Measurements from ENCODE around the gene CDK18.
A peak's percentile ranks its signal among the peaks of the same experiment; 100 is the strongest.

CDK18 gene

GRCh38 chr1:205538235-205538840 is 33.9 kb downstream of the CDK18 start:
- DNase-seq (ENCODE audit: low spot score), result no peak

GRCh38 chr1:205541161-205541886 is 36.9 kb downstream of the CDK18 start:
- no peak for DNase-seq (ENCODE audit: low spot score)

GRCh38 chr1:205542367-205542766 is 37.9 kb downstream of the CDK18 start:
- DNase-seq (ENCODE audit: low spot score), result no peak

GRCh38 chr1:205543351-205544301 is 39.2 kb downstream of the CDK18 start:
- DNase-seq (ENCODE audit: low spot score), result peak; percentile 89

- DNase-seq (ENCODE audit: low spot score), result no peak
Measured at GRCh38 chr1:205545001-205545919, 40.8 kb downstream of the CDK18 start.

DNA sequence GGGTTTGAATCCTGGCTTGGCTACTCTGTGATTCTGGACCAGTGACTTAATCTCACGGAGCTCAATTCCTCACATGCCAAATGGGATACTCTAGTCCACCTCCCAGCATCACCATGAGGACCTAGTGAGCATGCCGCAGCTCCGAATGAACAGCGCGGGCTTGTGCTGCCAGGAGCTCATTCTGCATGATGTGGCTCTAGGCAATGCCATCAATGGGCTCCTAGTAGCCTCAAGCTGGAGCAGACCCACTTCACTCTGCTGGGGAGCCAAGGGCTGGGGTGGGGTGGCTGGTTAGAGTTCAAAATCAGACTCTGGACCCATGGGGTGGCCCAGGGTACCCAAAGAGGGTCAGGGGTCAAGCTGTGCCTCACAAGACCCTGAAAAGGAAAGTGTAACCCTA is 41.5 kb downstream of the CDK18 start:
- no peak for DNase-seq (ENCODE audit: low spot score)

DNA sequence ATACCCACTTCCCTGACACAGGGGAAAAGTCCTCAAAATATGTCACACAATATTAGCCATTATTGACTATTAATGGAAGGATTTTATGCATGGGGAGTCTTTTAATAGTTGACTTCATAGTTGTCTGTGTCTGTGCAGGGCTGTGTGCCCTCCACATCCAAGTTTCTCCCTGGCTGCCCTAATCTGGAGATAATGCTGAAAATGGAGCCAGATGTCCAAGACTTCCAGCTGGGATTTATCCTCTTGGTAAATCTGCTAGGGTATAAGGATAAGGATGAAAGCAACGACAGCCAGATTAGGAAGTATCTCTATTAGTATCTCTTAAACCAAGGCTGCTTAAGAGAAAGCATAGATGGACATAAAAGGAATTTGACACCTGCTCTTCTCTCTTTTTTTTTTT is 42.1 kb downstream of the CDK18 start:
- DNase-seq (ENCODE audit: low spot score), result no peak

DNA sequence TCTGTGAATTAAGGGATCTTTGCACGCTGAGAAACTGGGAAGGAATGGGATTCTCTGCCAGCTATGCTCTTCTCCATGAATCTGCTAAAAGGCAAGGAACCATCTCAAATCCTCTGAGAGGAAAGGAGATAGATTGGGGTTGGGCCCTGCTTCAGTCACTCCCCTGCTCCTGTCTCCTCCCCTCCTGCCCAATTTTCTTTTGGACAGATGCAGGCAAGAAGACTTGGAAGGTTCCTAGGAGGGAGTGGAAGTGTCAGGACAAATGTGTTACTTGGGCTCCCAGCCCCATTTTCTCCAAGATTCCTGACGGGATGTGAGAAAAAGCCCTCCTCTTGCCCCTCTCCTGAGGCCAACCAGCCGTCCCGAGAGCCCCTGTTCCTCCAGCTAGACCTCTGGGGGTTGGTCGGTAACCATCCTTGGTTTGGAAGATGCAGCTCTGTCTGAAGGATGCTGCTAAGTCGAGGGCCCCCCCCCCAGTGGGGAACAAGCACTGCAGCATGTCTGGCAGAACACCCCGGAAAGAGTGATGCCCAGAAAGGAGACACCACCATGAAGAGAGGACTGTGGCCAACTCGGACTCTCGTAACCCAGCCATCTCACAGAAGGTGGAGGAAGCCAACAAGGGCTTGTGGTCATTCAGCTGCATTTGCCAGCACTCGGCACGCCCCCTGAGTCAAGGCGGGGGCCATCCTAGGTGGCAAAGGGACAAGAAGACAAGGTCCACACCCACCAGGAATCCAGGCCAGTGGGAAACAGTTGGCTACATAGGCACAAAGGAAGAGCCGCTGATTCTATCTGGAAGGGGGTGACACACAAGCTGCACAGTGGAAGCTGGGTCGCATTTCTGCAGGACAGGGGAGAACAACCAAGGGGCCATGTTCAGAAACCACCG is 43.7 kb downstream of the CDK18 start:
- DNase-seq (ENCODE audit: low spot score), result no peak

- DNase-seq (ENCODE audit: low spot score), result no peak
Measured at GRCh38 chr1:205554026-205554811, 49.8 kb downstream of the CDK18 start.

DNA sequence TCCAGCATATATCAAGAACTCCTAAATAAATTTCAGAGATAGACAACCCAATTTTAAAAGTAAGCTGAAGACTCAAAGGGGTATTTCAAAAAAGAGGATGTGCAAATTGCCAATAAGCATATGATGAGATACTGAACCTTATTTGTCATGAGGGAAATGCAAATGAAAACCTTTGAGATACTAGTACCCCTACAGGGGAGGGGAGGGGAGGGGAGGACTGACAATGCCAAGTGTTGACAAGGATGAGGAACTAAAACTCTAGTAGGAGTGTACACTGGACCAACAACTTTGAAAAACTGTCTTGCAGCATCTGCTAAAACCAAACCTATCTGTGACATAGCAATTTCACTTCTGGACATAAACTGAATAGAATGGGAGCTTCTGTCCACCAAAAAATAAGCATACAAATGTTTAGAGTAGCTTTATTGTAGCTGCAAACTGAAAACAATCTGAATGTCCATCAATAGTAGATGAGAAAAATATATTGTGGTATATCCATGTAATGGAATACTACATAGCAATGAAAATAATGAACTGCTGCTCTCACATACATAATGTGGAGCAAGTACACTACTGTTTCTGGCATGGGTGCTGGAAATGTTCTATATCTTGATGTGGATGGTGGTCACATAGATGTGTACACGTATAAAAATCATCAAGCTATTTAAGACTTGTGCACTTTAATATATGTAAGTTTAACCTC is 57.2 kb downstream of the CDK18 start:
- no peak for DNase-seq (ENCODE audit: low spot score)

- no peak for DNase-seq (ENCODE audit: low spot score)
Measured at GRCh38 chr1:205563927-205564441, 59.5 kb downstream of the CDK18 start.

GRCh38 chr1:205565799-205566198 is 61.3 kb downstream of the CDK18 start:
- no peak for DNase-seq (ENCODE audit: low spot score)

- DNase-seq (ENCODE audit: low spot score), result no peak
Measured at GRCh38 chr1:205567716-205568115, 63.2 kb downstream of the CDK18 start.

DNA sequence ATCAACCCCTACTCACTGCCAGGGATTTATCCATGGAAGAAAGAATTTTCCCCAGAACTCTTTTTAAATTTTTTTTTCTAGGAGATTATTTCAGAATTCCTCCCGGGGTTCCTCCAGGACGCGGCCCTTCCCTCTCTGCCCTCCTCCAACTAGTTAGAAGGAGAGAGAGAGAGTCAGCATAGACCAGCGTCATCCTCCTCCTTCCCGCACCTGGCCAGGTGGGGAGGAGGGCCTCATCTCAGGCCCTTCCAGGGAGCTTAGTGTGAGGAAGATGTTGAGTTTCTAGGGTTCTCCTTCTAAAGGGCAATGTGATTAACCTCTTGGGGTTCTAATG is 63.6 kb downstream of the CDK18 start:
- DNase-seq (ENCODE audit: low spot score), result no peak

- no peak for DNase-seq (ENCODE audit: low spot score)
Measured at GRCh38 chr1:205568469-205569361, 64.2 kb downstream of the CDK18 start.

DNA sequence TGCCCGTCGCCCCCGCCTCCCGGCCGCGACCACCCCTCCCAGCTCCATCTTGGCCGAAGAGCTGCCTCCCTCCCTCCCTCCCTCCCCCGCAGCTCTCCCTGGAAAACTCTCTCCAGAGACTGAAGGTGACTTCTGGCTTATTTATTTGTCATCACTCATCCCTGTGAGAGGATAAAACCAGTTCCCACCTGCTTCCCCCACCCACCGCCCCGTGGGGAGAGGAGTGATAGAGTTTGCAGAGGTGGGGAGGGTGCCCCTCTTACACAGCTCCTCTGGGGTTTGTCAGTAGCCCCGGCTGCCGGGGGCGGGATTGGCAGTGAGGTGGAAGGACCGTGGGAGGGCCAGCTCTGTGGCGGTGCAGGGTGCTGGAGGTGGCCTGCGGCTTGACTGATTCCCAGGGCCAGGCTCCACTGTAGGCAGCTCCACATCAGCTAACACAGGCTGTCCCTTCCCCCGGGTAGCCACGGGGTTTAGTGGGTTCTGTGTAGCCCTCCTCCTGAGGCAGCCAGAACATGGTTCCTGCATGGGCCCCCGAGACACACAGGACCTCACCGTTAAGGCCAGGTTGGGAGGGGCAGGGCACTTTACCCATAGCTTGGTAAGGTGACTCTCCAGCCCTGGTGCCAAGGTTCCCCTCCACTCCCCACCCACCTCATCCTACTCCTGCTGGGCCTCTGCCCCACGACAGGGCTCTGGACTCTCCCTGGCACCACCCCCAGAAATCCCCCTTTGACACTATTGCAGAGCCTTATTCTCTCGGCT is 65.1 kb downstream of the CDK18 start:
- DNase-seq (ENCODE audit: low spot score), result no peak

DNA sequence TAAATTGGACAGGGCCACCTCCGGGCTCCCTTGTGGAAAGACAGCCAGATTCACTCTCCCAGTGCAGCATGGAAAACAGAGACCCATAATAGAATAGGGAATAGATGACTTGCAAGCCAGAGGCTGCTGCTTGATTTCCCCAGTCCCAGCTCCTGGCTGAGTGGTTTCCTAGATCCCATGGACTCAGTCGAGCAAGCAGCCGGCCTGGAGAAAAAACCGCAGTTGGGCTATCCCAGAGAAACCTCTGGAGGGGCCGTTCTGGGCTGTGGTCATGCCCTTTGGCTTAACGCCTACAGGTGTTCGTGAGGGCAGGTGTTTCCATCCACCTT is 65.7 kb downstream of the CDK18 start:
- DNase-seq (ENCODE audit: low spot score), result no peak
